Calu3 (cell line): Measurements from ENCODE around the gene CHPF. TPM values are rescaled to one million over a fixed set of nuclear protein-coding genes. Genes with fewer than 3 reads are reported as not detected.

Experiments used
- BruUV-seq: library from RNA; stranded (reverse); fragments of 400-500 nt; replicated peaks from 2 replicates; lab custom pipeline; 2021; lab: Mats Ljungman, UMichigan
- CTCF ChIA-PET: fragments of 300-600 bp; sonication (Branson Sonifier 250); formaldehyde crosslinking; loops from one replicate; lab custom pipeline; 2022; ENCODE audit warnings: antibody characterized with exemption; lab: Charles Lee
- DNase-seq: peaks from one replicate; pipeline ENCODE4 v3.0.0; 2022
- H3K27ac Mint-ChIP-seq: one replicate; pipeline ENCODE4 v1.8.0; 2022; ENCODE audit warnings: mixed read lengths; ENCODE audit not compliant: unreplicated experiment
- H3K27me3 Mint-ChIP-seq: one replicate; pipeline ENCODE4 v1.8.0; 2022; ENCODE audit warnings: mixed read lengths; ENCODE audit not compliant: unreplicated experiment
- H3K36me3 Mint-ChIP-seq: one replicate; pipeline ENCODE4 v1.8.0; 2022; ENCODE audit warnings: mild to moderate bottlenecking, moderate library complexity, mixed read lengths; ENCODE audit not compliant: insufficient read depth, unreplicated experiment
- H3K4me1 Mint-ChIP-seq: one replicate; pipeline ENCODE4 v1.8.0; 2022; ENCODE audit warnings: mild to moderate bottlenecking, low read depth, mixed read lengths; ENCODE audit not compliant: unreplicated experiment
- H3K4me3 Mint-ChIP-seq: one replicate; pipeline ENCODE4 v1.8.0; 2022; ENCODE audit warnings: mild to moderate bottlenecking, low read depth, moderate library complexity, mixed read lengths; ENCODE audit not compliant: unreplicated experiment
- H3K9me3 Mint-ChIP-seq: one replicate; pipeline ENCODE4 v1.8.0; 2022; ENCODE audit warnings: low read depth, mixed read lengths; ENCODE audit not compliant: unreplicated experiment
- CTCF ChIP-seq: fragments of 200-600 bp; IDR thresholded peaks from one replicate; pipeline ENCODE4 v1.8.0; 2022; ENCODE audit warnings: antibody characterized with exemption; ENCODE audit not compliant: unreplicated experiment
- intact Hi-C: fragments of 100-400 bp; cut with micrococcal nuclease; formaldehyde crosslinking; loops from one replicate; pipeline ENCODE4 v1.10.0; 2022; ENCODE audit not compliant: unreplicated experiment
- total RNA-seq: library from RNA; stranded (reverse); gene quantifications from 2 replicates; pipeline ENCODE4 v1.2.3, GENCODE V29; 2022

CHPF gene
- total RNA-seq, 1 experiment from 2014 or later: 141 TPM

GRCh38 chr2:219496825-219497494 lies 46.6 kb downstream of the CHPF start:
- H3K4me1 Mint-ChIP-seq: peaks cover 23% of the 10 kb centered on the region
- no peaks in the 10 kb centered on the region for H3K9me3 Mint-ChIP-seq

GRCh38 chr2:219496247-219496824 lies 47.3 kb downstream of the CHPF start:
- H3K4me3 Mint-ChIP-seq: peak overlapping the region; percentile 22
- intact Hi-C loops: no loop called here
- H3K27ac Mint-ChIP-seq: no peak overlapping the region
- no TSS peak for BruUV-seq
- no peak for DNase-seq
- H3K27me3 Mint-ChIP-seq: peaks cover 42% of the 10 kb centered on the region
- TF ChIP-seq CTCF: no peak
- CTCF ChIA-PET: interaction anchor here (0.8 to 2.4 kb wide), 11 partner anchors 11 to 108 kb away, joined by 3 to 74 read pairs (median 5); partner anchors contain the start of genes DNPEP and STK11IP
- peaks cover 33% of the 10 kb centered on the region for H3K36me3 Mint-ChIP-seq
- H3K9me3 Mint-ChIP-seq: no peaks in the 10 kb centered on the region
- peaks cover 23% of the 10 kb centered on the region for H3K4me1 Mint-ChIP-seq

More at GRCh38 chr2:219496825-219497494, 46.6 kb downstream of the CHPF start:
- Mint-ChIP-seq H3K27ac (no peak overlapping the region), H3K36me3 (peaks cover 38% of the 10 kb centered on the region), H3K27me3 (peaks cover 36% of the 10 kb centered on the region), H3K4me3 (peak overlapping the region; percentile 90)
- no peak for TF ChIP-seq CTCF
- DNase-seq: no peak
- BruUV-seq: no TSS peak
- CTCF ChIA-PET: interaction anchor here (0.8 to 2.4 kb wide), 2 partner anchors 13 to 32 kb away, joined by 3 to 30 read pairs; no protein-coding TSS in a partner anchor
- intact Hi-C loops: no loop called here

- H3K27ac Mint-ChIP-seq: no peak overlapping the region
- peaks cover 33% of the 10 kb centered on the region for H3K36me3 Mint-ChIP-seq
- H3K4me3 Mint-ChIP-seq: no peak overlapping the region
- CTCF ChIA-PET: interaction anchor here (0.5 to 2.4 kb wide), 25 partner anchors 10 to 193 kb away, joined by 3 to 74 read pairs (median 4); partner anchors contain the start of genes ASIC4, CHPF, DNPEP and STK11IP
- no TSS peak for BruUV-seq
- H3K9me3 Mint-ChIP-seq: no peaks in the 10 kb centered on the region
- H3K4me1 Mint-ChIP-seq: peaks cover 23% of the 10 kb centered on the region
- intact Hi-C loops: no loop called here
- TF ChIP-seq CTCF: peak; percentile 76
- peaks cover 43% of the 10 kb centered on the region for H3K27me3 Mint-ChIP-seq
- DNase-seq: peak; percentile 78
Observed at GRCh38 chr2:219495531-219496122, 48.0 kb downstream of the CHPF start.

DNA sequence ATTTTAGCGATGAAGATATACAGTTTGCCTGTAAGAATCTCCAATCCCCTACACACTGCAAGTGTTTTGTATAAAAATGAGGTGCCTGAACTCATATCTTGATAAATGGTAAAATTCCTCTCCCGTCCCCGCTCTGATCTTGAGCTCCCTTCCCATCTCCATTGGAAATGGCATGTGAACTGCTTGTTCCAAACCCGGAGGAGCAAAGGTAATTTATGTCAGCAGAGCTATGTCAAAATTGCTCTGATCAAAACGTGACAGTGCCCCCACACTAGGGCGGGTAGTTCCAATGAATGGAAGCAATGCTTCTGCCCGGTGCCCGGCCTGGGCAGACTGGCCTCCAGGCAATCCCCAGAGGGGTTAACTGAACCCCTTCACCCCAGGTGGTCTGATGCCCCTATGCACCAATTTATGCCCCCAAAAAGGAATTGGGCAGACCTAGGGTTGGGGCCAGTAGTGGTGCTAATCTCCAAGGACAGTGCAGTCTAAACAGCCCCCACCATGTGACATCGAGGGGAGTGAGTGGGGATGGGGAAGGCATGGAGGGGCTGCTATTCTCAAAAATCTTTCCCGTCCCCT lies 48.6 kb downstream of the CHPF start:
- Mint-ChIP-seq H3K27ac (no peak overlapping the region), H3K4me1 (peaks cover 18% of the 10 kb centered on the region), H3K27me3 (peaks cover 43% of the 10 kb centered on the region), H3K9me3 (no peaks in the 10 kb centered on the region), H3K4me3 (no peak overlapping the region), H3K36me3 (peaks cover 33% of the 10 kb centered on the region)
- intact Hi-C loops: no loop called here
- no peak for DNase-seq
- BruUV-seq: no TSS peak
- TF ChIP-seq CTCF: no peak
- CTCF ChIA-PET: interaction anchor here (0.5 to 2.4 kb wide), 25 partner anchors 9 to 194 kb away, joined by 3 to 74 read pairs (median 4); partner anchors contain the start of genes ASIC4, CHPF, DNPEP and STK11IP
